ENCODE data around the gene WDR90. TPM values are rescaled to one million over a fixed set of nuclear protein-coding genes. Genes with fewer than 3 reads are reported as not detected.

The WDR90 gene
- total and polyA plus RNA-seq, 12 donors, result 3.0 to 162 (median 26.9) TPM

GRCh38 chr16:674214-674881 lies 25.2 kb downstream of the WDR90 start:
- Histone ChIP-seq H3K27me3 (no peaks in the 10 kb centered on the region), H3K4me3 (no peak overlapping the region), H3K9me3 (replicated peaks in 1 of 3) (no peaks in the 10 kb centered on the region), H3K36me3 (replicated peaks in 1 of 2) (peaks cover 0 to 44% of the 10 kb centered on the region in 2 donors), H3K4me1 (replicated peaks in 1 of 2) (peaks cover 15 to 16% of the 10 kb centered on the region in 2 donors), H3K27ac (peak overlapping the region in 3 of 5 donors; percentile 49 to 77 (median 50))
- 50 to 60% (median 55%) methylated on average over 9 to 22 of the region's 22 CpGs for WGBS, 4 donors
- TF ChIP-seq POLR2A (IDR thresholded peaks at IDR 0.05) (no peak), CTCF (IDR thresholded peaks at IDR 0.05) (no peak)
- DNase-seq, result peak in 4 of 7 donors; percentile 80 to 86 (median 82)
- intact Hi-C loops (cut with DNase I), result no loop called here

- Histone ChIP-seq H3K36me3 (replicated peaks in 1 of 2) (peaks cover 0 to 35% of the 10 kb centered on the region in 2 donors), H3K4me3 (peak within 1 kb of the TSS in 1 of 4 donors; percentile 51), H3K27me3 (no peaks in the 10 kb centered on the region), H3K4me1 (replicated peaks in 1 of 2) (peaks cover 13 to 15% of the 10 kb centered on the region in 2 donors), H3K9me3 (replicated peaks in 1 of 3) (no peaks in the 10 kb centered on the region), H3K27ac (peak within 1 kb of the TSS in 3 of 5 donors; percentile 47 to 77 (median 50))
- peak in 2 of 7 donors; percentile 61 to 62 for DNase-seq
- 5 to 6% methylated on average over 60 to 73 of the region's 73 CpGs; no CpG with 5 or more reads in 2 of the 4 donors for WGBS, 4 donors
- intact Hi-C loops (cut with DNase I), result no loop called here
- TF ChIP-seq CTCF (IDR thresholded peaks at IDR 0.05) (peak in 1 of 6 experiments; percentile 17), POLR2A (IDR thresholded peaks at IDR 0.05) (no peak)
Measured at GRCh38 chr16:674968-675883, 26.1 kb downstream of the WDR90 start, which contains the start of gene RHBDL1. TSS of gene RHBDL1 (plus strand) at chr16:675671. CDS start at chr16:675791, 120 bp downstream.

- Histone ChIP-seq H3K36me3 (replicated peaks in 1 of 2) (peaks cover 0 to 27% of the 10 kb centered on the region in 2 donors), H3K9me3 (replicated peaks in 1 of 3) (no peaks in the 10 kb centered on the region), H3K4me1 (replicated peaks in 1 of 2) (peaks cover 17 to 19% of the 10 kb centered on the region in 2 donors), H3K4me3 (peak overlapping the region in 1 of 4 donors; percentile 51), H3K27me3 (no peaks in the 10 kb centered on the region), H3K27ac (peak overlapping the region in 1 of 5 donors; percentile 77)
- WGBS, 4 donors, result 19 to 48% (median 32%) methylated on average over 3 to 25 of the region's 25 CpGs
- intact Hi-C loops (cut with DNase I), result no loop called here
- DNase-seq, result no peak
- TF ChIP-seq POLR2A (IDR thresholded peaks at IDR 0.05) (no peak), CTCF (IDR thresholded peaks at IDR 0.05) (no peak)
Measured at GRCh38 chr16:675884-676564, 26.9 kb downstream of the WDR90 start.

- no peak overlapping the region for H3K27ac ChIP-seq
- intact Hi-C loops (cut with DNase I), result no loop called here
- peaks cover 0 to 25% of the 10 kb centered on the region in 2 donors for H3K36me3 ChIP-seq (replicated peaks in 1 of 2)
- no peak for TF ChIP-seq POLR2A (IDR thresholded peaks at IDR 0.05)
- TF ChIP-seq CTCF (IDR thresholded peaks at IDR 0.05), result no peak
- WGBS, 4 donors, result 89 to 93% (median 91%) methylated on average over 10 to 21 of the region's 21 CpGs
- H3K9me3 ChIP-seq (replicated peaks in 1 of 3), result no peaks in the 10 kb centered on the region
- H3K4me3 ChIP-seq, result no peak overlapping the region
- H3K4me1 ChIP-seq (replicated peaks in 1 of 2), result peaks cover 23 to 24% of the 10 kb centered on the region in 2 donors
- H3K27me3 ChIP-seq, result no peaks in the 10 kb centered on the region
- no peak for DNase-seq
Measured at GRCh38 chr16:676565-676902, 27.4 kb downstream of the WDR90 start.

All from adrenal gland (tissue), 12 donors.